HepG2 (cell line): ENCODE data around the gene F12. TPM values are rescaled to one million over a fixed set of nuclear protein-coding genes. Genes with fewer than 3 reads are reported as not detected.

Source experiments
- ATAC-seq: fragments of 200-7000 bp; cut with Tn5 transposase; 3 replicates; pipeline ENCODE4 v1.9.1; 2020; ENCODE audit warnings: mild to moderate bottlenecking, moderate library complexity
- BruUV-seq: library from RNA; stranded (reverse); fragments of 400-500 nt; replicated peaks from 2 replicates; lab custom pipeline; 2021; lab: Mats Ljungman, UMichigan
- CTCF ChIA-PET: fragments of 300-600 bp; formaldehyde crosslinking; extraction: SDS; loops from one replicate; lab custom pipeline; 2021; ENCODE audit warnings: low total read pairs, inconsistent platforms, low intra/inter-chr PET ratio; lab: Yijun Ruan, JAX
- POLR2A ChIA-PET: fragments of 350-600 bp; sonication (Branson Sonifier 250); formaldehyde crosslinking; loops from one replicate; lab custom pipeline; 2020; ENCODE audit warnings: antibody characterized with exemption, inconsistent platforms; lab: Yijun Ruan, JAX
- DNase-seq: peaks from one replicate; pipeline ENCODE4 v3.0.0-alpha.2; 2015; ENCODE audit warnings: low spot score
- FAIRE-seq: peaks from 3 replicates; lab custom pipeline; 2011; peaks lifted over from hg19 to GRCh38; lab: Jason Lieb, UNC
- H2AFZ ChIP-seq: one replicate; pipeline ENCODE4 v1.6.1; 2011; ENCODE audit warnings: low read length, inconsistent platforms
- H3K27ac ChIP-seq: fragments of 300-600 bp; 3 replicates; pipeline ENCODE4 v1.8.0; 2011; ENCODE audit warnings: mixed run types, mild to moderate bottlenecking, mixed read lengths, low read length, inconsistent platforms; ENCODE audit not compliant: insufficient read depth; ENCODE audit errors: extremely low read length
- H3K27me3 ChIP-seq, 2 experiments: fragments of 200-600 bp in 1 of 2; 2 replicates in 1 of 2; 3 replicates in 1 of 2; pipeline versions ENCODE4 v1.6.0 to v1.8.0; 2011; ENCODE audit warnings: low read length in 2 of 2, mild to moderate bottlenecking in 2 of 2, moderate library complexity in 2 of 2, inconsistent platforms in 1 of 2; ENCODE audit not compliant: insufficient read depth in 2 of 2, control insufficient read depth in 1 of 2
- H3K36me3 ChIP-seq, 2 experiments: fragments of 200-600 bp in 1 of 2; replicated peaks in 1 of 2; 2 replicates in 1 of 2; 3 replicates in 1 of 2; pipeline versions ENCODE4 v1.5.1 to v1.8.0; 2011; ENCODE audit warnings: low read length in 2 of 2, inconsistent platforms in 1 of 2; ENCODE audit not compliant: insufficient read depth in 2 of 2, control insufficient read depth in 1 of 2
- H3K4me1 ChIP-seq: 2 replicates; pipeline ENCODE4 v1.5.1; 2012; ENCODE audit warnings: low read length, inconsistent platforms; ENCODE audit not compliant: insufficient read depth
- H3K4me2 ChIP-seq: 2 replicates; pipeline ENCODE4 v1.6.0; 2011; ENCODE audit warnings: low read depth, low read length, inconsistent platforms
- H3K4me3 ChIP-seq, 3 experiments: fragments of 200-600 bp in 1 of 3; sonication (generic), shearing (Covaris generic) in 1 of 3; replicated peaks in 1 of 3; 2 replicates each; pipeline ENCODE4 v1.5.1; 2011 to 2016; ENCODE audit warnings: low read length in 3 of 3, inconsistent platforms in 2 of 3, low read depth in 2 of 3, mild to moderate bottlenecking in 2 of 3, control low read depth in 1 of 3, mixed read lengths in 1 of 3; ENCODE audit not compliant: insufficient read depth in 1 of 3
- H3K79me2 ChIP-seq: one replicate; pipeline ENCODE4 v1.6.1; 2011; ENCODE audit warnings: low read length, inconsistent platforms; ENCODE audit not compliant: insufficient read depth
- H3K9ac ChIP-seq: 2 replicates; pipeline ENCODE4 v1.6.0; 2011; ENCODE audit warnings: mild to moderate bottlenecking, low read depth, low read length, inconsistent platforms; ENCODE audit not compliant: insufficient read depth
- H3K9me3 ChIP-seq: 2 replicates; pipeline ENCODE4 v1.5.1; 2012; ENCODE audit warnings: mild to moderate bottlenecking, low read length
- H4K20me1 ChIP-seq: 2 replicates; pipeline ENCODE4 v1.6.0; 2011; ENCODE audit warnings: inconsistent platforms, mild to moderate bottlenecking, low read length, moderate library complexity; ENCODE audit not compliant: insufficient read depth
- CEBPG ChIP-seq: IDR thresholded peaks from 2 replicates; pipeline ENCODE4 v1.6.1; 2016
- MAZ ChIP-seq, 2 experiments: sonication (generic) in 1 of 2; formaldehyde crosslinking in 1 of 2; IDR thresholded peaks; 2 replicates each; pipeline versions ENCODE4 v1.5.0 to v1.6.1; 2012 to 2020; ENCODE audit warnings: low read depth in 2 of 2, mild to moderate bottlenecking in 2 of 2, borderline replicate concordance in 1 of 2, improper control_type of control experiment in 1 of 2, low read length in 1 of 2, missing genetic modification reagents in 1 of 2, moderate library complexity in 1 of 2
- MBD4 ChIP-seq: IDR thresholded peaks from 2 replicates; pipeline ENCODE4 v1.6.1; 2012; ENCODE audit warnings: low read length, inconsistent platforms, borderline replicate concordance
- NRL ChIP-seq: sonication (generic); formaldehyde crosslinking; IDR thresholded peaks from 2 replicates; pipeline ENCODE4 v1.5.0; 2020; ENCODE audit warnings: missing genetic modification reagents, mild to moderate bottlenecking, moderate library complexity, borderline replicate concordance
- PRMT3 ChIP-seq: sonication (generic); formaldehyde crosslinking; IDR thresholded peaks from 2 replicates; pipeline ENCODE4 v1.8.1; 2022; ENCODE audit warnings: low read depth, mild to moderate bottlenecking, moderate library complexity, missing genetic modification reagents, borderline replicate concordance
- RBFOX2 ChIP-seq: fragments of 200-400 bp; formaldehyde crosslinking; IDR thresholded peaks from 2 replicates; pipeline ENCODE4 v1.6.1; 2017; ENCODE audit warnings: low read depth, mild to moderate bottlenecking, low read length
- RFXAP ChIP-seq: sonication (generic); formaldehyde crosslinking; IDR thresholded peaks from 2 replicates; pipeline ENCODE4 v1.4.0; 2020; ENCODE audit warnings: missing genetic modification reagents, borderline replicate concordance
- SMC3 ChIP-seq: IDR thresholded peaks from 2 replicates; pipeline ENCODE4 v1.6.1; 2011; ENCODE audit warnings: low read length, improper control_type of control experiment
- SP1 ChIP-seq, 2 experiments: fragments of 450-650 bp in 1 of 2; sonication (generic) in 1 of 2; formaldehyde crosslinking in 1 of 2; IDR thresholded peaks; 2 replicates each; pipeline versions ENCODE4 v1.4.0 to v1.6.1; 2016 to 2020; ENCODE audit warnings: missing genetic modification reagents in 1 of 2
- SSRP1 ChIP-seq: IDR thresholded peaks from 2 replicates; pipeline ENCODE4 v1.6.1; 2016; ENCODE audit warnings: control low read depth
- TARDBP ChIP-seq: sonication (generic); formaldehyde crosslinking; IDR thresholded peaks from 2 replicates; pipeline ENCODE4 v1.8.0; 2022; ENCODE audit warnings: mild to moderate bottlenecking, missing genetic modification reagents
- ZBTB8A ChIP-seq: sonication (generic); formaldehyde crosslinking; IDR thresholded peaks from 2 replicates; pipeline ENCODE4 v1.4.0; 2020; ENCODE audit warnings: mild to moderate bottlenecking, low read depth, missing genetic modification reagents, borderline replicate concordance
- ZC3H4 ChIP-seq: sonication (generic); formaldehyde crosslinking; IDR thresholded peaks from 2 replicates; pipeline ENCODE4 v1.4.0; 2020; ENCODE audit warnings: missing genetic modification reagents, borderline replicate concordance
- ZFX ChIP-seq: sonication (generic); formaldehyde crosslinking; IDR thresholded peaks from 2 replicates; pipeline ENCODE4 v1.4.0; 2020; ENCODE audit warnings: mild to moderate bottlenecking, low read depth, missing genetic modification reagents, moderate library complexity
- ZNF343 ChIP-seq: sonication (generic); formaldehyde crosslinking; IDR thresholded peaks from 2 replicates; pipeline ENCODE4 v1.4.0; 2020; ENCODE audit warnings: mild to moderate bottlenecking, missing genetic modification reagents
- ZNF484 ChIP-seq: sonication (generic); formaldehyde crosslinking; IDR thresholded peaks from 2 replicates; pipeline ENCODE4 v1.5.1; 2020; ENCODE audit warnings: mild to moderate bottlenecking, low read depth, missing genetic modification reagents, borderline replicate concordance
- ZNF577 ChIP-seq: sonication (generic); formaldehyde crosslinking; IDR thresholded peaks from 2 replicates; pipeline ENCODE4 v1.4.0; 2020; ENCODE audit warnings: mild to moderate bottlenecking, low read depth, missing genetic modification reagents, borderline replicate concordance
- ZNF605 ChIP-seq: sonication (generic); formaldehyde crosslinking; IDR thresholded peaks from 2 replicates; pipeline ENCODE4 v1.8.0; 2022; ENCODE audit warnings: mild to moderate bottlenecking, missing genetic modification reagents
- ZNF616 ChIP-seq: sonication (generic); formaldehyde crosslinking; IDR thresholded peaks from 2 replicates; pipeline ENCODE4 v1.5.0; 2020; ENCODE audit warnings: low read depth, mild to moderate bottlenecking, missing genetic modification reagents
- ZNF713 ChIP-seq: sonication (generic); formaldehyde crosslinking; IDR thresholded peaks from 2 replicates; pipeline ENCODE4 v1.4.0; 2020; ENCODE audit warnings: mild to moderate bottlenecking, missing genetic modification reagents
- WGBS: methylation state at CpG from one replicate; pipeline ENCODE4 v1.1.6; 2017; ENCODE audit warnings: low lambda C conversion rate; 5-methylcytosine and 5-hydroxymethylcytosine counted together
- in situ Hi-C: cut with HindIII; loops from 2 replicates; pipeline ENCODE4 v1.10.0; 2017; ENCODE audit warnings: low pct_unique_long_range_greater_than_20kb; ENCODE audit not compliant: extremely low pct_ligation_motif_present
- intact Hi-C: fragments of 100-400 bp; cut with micrococcal nuclease; formaldehyde crosslinking; loops from one replicate; pipeline ENCODE4 v1.10.0; 2022; ENCODE audit not compliant: unreplicated experiment
- polyA plus RNA-seq, 8 experiments: library from polyadenylated mRNA; depleted of rRNA in 3 of 8; stranded (reverse) in 7 of 8; unstranded in 1 of 8; fragments of >200 nt; fragmentation: Illumina TruSeq in 4 of 8; extraction: Trizol in 4 of 8; gene quantifications; 2 replicates each; pipeline versions ENCODE4 v1.2.1 to v1.2.3, GENCODE V29; 2011 to 2016; ENCODE audit warnings: low read depth in 4 of 8, missing spikeins in 1 of 8, mixed read lengths in 1 of 8; ENCODE audit not compliant: insufficient read depth in 1 of 8
- total RNA-seq, 5 experiments: library from RNA; depleted of rRNA; stranded (reverse); fragments of >200 nt; fragmentation: Illumina TruSeq; extraction: Trizol; gene quantifications; 2 replicates each; pipeline ENCODE4 v1.2.3, GENCODE V29; 2016; ENCODE audit warnings: low read depth in 1 of 5
- TF ChIP-seq, protein P1 (sequence below): sonication (generic); formaldehyde crosslinking; IDR thresholded peaks from 2 replicates; pipeline ENCODE4 v1.5.0; 2020; ENCODE audit warnings: missing genetic modification reagents
- TF ChIP-seq, protein P2 (sequence below): sonication (generic); formaldehyde crosslinking; conservative IDR thresholded peaks from 2 replicates; pipeline ENCODE4 v1.4.0; 2020; ENCODE audit warnings: missing genetic modification reagents

Gene F12
- total and polyA plus RNA-seq, 2 of the 13 experiments (the other 11 are each of a cell fraction or from before 2014, with no cell fraction given) = 2.5 to 3.0 TPM

DNA sequence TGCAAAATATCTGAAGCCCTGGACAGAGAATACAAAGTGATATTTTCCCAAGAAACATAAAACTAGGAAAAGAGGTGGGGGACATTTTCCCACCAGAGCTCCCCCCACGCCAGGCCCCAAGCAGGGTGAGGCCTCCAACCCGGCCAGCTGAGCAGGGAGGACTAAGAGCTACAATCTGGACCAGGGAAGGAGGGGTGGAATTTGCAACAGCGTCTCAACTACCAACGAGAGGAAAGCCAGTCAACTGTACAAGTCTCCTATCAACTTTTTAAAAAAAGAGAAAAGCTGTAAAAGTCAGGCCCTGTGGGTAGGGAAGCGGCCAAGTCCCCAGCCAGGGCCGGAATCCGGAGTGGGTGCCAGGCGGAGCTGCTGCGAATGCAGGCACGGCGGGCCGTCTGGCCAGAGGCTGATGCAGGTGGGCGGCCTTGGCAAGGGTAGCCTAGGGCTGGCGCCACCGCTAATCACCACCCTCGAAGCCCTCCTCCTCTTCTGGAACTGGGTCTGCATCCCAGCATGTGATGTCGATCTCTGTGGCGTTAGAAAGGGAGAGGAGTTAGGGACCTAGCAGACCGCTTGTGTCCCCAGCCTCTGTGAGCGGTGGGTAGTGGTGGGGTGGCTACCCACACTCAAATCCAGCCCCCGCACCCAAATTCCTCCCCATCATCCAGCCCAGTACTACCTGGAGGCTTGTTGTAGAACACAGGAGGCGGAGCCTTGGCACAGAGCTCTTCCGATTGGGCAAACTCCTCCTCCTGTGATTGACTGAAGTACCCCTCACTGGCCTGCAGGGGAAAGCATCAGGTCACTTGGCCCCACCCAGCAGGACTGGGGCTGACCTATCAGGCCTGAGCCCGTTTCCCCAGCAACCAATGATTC lies 47.9 kb upstream of the F12 start:
- no peak overlapping the region for H3K27ac ChIP-seq
- intact Hi-C loops (loop anchor here (2.0 kb wide), 2 partner anchors 40 to 86 kb away; partner anchors contain the start of gene PDLIM7), in situ Hi-C loops (loop anchor here (5.0 to 25.0 kb wide), 2 partner anchors 70 to 345 kb away; no protein-coding TSS in a partner anchor)
- BruUV-seq = TSS peak; percentile 39
- no peak overlapping the region for H3K4me3 ChIP-seq
- H3K4me1 ChIP-seq = peaks cover 29% of the 10 kb centered on the region
- peaks cover 0 to 5% of the 10 kb centered on the region in 2 experiments; a peak in 1 of 5 replicates for H3K36me3 ChIP-seq
- peak; percentile 67 for ATAC-seq
- H3K79me2 ChIP-seq = peaks cover 5% of the 10 kb centered on the region
- CTCF ChIA-PET = interaction anchor here (1.4 to 4.8 kb wide), 7 partner anchors 10 to 139 kb away, joined by 4 to 54 read pairs (median 7); no protein-coding TSS in a partner anchor
- POLR2A ChIA-PET = interaction anchor here (1.0 to 2.8 kb wide), 10 partner anchors 15 to 370 kb away, joined by 3 to 24 read pairs (median 7); partner anchors contain the start of genes FGFR4, GRK6 and PDLIM7
- no peaks in the 10 kb centered on the region; a peak in 1 of 5 replicates for H3K27me3 ChIP-seq
- H3K9me3 ChIP-seq = no peaks in the 10 kb centered on the region
- peaks cover 12% of the 10 kb centered on the region; the same call in 1 of the 2 replicates for H4K20me1 ChIP-seq
- 84% methylated on average over 21 of the region's 24 CpGs for WGBS
- H3K9ac ChIP-seq = no peak overlapping the region
- H3K4me2 ChIP-seq = no peak overlapping the region
- FAIRE-seq = peak; percentile 98
- peak; percentile 97 for DNase-seq
- H2AFZ ChIP-seq = no peak overlapping the region
- TF ChIP-seq RFXAP (CRISPR knock-in tag) (peak; percentile 74; the same call in 1 of the 2 replicates), MAZ (IDR thresholded peaks at IDR 0.05; ENCODE audit: borderline replicate concordance, low read depth, low read length) (peak; percentile 35; the same call in 1 of the 2 replicates), MAZ (CRISPR knock-in tag; IDR thresholded peaks at IDR 0.05; ENCODE audit: low read depth) (no peak), PRMT3 (no peak), ZBTB8A (CRISPR knock-in tag) (no peak), ZNF605 (0 out of 2 replicates have a peak, but pooled peaks have one; percentile 43), ZNF577 (CRISPR knock-in tag) (no peak), SP1 (IDR thresholded peaks at IDR 0.05) (no peak), SP1 (CRISPR knock-in tag; IDR thresholded peaks at IDR 0.05) (peak; percentile 83), ZNF616 (CRISPR knock-in tag) (no peak), ZNF484 (CRISPR knock-in tag) (no peak), SSRP1 (CRISPR knock-in tag) (no peak), ZC3H4 (CRISPR knock-in tag) (no peak), MBD4 (no peak), SMC3 (no peak), NRL (0 out of 2 replicates have a peak, but pooled peaks have one; percentile 38), ZFX (CRISPR knock-in tag) (no peak), RBFOX2 (no peak), ZNF343 (no peak), ZNF713 (CRISPR knock-in tag) (no peak), TARDBP (CRISPR knock-in tag) (no peak), CEBPG (CRISPR knock-in tag) (peak; percentile 34; the same call in 1 of the 2 replicates)
- TF ChIP-seq, protein P1, sequence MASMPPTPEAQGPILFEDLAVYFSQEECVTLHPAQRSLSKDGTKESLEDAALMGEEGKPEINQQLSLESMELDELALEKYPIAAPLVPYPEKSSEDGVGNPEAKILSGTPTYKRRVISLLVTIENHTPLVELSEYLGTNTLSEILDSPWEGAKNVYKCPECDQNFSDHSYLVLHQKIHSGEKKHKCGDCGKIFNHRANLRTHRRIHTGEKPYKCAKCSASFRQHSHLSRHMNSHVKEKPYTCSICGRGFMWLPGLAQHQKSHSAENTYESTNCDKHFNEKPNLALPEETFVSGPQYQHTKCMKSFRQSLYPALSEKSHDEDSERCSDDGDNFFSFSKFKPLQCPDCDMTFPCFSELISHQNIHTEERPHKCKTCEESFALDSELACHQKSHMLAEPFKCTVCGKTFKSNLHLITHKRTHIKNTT (CRISPR knock-in tag) = no peak
- TF ChIP-seq, protein P2, sequence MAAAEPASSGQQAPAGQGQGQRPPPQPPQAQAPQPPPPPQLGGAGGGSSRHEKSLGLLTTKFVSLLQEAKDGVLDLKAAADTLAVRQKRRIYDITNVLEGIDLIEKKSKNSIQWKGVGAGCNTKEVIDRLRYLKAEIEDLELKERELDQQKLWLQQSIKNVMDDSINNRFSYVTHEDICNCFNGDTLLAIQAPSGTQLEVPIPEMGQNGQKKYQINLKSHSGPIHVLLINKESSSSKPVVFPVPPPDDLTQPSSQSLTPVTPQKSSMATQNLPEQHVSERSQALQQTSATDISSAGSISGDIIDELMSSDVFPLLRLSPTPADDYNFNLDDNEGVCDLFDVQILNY = no peak
